Kidney tubule cell (primary cell): Measurements from ENCODE around the gene MRAP.
A peak's percentile ranks its signal among the peaks of the same experiment; 100 is the strongest.

ENCODE experiments used
- DNase-seq: peaks from one replicate; pipeline ENCODE4 v3.0.0-alpha.2; 2018; ENCODE audit warnings: low spot score

The MRAP gene

DNA sequence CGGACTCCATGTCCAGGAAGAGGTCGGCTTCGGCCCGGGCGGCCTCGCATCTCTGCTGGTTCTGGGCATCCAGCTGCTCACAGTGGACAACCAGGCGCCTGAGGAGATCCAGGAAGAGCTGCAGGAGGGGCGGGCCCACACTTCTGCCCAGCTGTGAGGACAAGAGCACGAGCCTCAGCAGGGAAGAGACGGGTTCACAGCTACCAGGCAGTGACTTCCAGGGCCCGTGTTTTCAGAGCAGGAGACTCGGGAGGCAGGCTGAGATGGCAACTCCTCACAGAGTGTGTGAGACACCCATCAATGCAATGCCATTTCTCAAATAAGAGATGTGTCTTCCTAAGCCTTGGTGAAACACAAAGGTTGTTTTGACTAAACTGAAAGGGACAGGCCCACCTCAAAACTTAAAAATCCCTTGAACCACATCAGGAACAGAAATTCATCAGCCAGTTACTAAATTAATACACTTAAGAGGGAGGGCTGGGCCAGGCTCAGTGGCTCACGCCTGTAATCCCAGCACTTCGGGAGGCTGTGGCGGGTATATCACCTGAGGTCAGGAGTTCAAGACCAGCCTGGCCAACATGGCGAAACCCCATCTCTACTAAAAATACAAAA is 50.8 kb downstream of the MRAP start:
- no peak for DNase-seq

DNA sequence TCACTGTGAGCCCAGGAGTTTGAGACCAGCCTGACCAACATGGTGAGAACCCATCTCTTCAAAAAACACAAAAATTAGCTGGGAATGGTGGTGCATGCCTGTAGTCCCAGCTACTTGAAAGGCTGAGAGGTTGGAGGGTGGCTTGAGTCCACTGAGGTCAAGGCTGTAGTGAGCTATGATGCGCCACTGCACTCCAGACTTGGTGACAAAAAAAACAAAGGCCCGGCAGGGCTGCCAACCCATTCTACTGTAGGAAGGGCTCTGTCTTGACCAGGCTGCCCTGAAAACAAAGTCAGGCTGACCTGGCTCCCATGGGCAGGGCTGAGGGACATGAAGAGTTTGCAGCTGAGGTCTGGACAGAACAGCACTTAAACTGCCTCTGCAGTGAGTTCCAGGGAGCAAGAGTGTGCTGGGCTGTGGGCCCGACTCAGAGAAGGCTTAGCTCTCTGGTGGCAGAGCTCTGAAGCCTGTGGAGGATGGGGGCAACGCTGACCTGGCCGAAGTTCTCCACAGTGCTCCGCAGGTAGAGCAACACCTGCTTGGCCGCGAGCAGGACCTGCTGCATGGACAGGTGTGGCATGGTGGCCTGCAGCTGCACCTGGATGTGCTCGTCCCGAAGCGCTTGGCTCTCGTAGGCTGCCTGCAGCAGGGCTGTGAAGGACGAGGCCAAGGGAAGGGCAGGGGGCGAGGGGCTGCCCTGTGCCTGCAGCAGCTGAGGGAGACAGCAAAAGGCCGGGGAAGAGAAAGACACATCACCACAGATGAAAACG is 51.7 kb downstream of the MRAP start:
- DNase-seq: no peak

DNA sequence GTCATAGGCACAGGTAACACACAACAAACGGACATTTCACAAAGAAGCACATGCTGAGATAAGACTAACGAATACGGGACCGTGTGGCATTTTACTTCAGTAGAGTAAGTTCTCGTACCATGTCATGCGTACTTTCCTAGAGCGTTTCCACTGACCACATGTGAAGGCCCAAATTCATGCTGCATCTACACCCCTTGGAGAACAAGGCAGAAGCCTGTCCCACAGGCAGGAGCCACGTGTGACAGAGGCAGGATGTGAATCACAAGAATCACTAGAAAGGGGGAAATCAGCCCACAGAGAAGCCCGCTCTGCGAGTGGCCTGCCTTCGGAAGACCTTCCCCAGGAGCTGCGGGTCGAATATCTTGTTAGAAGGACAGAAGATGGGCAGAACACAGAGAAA is 52.3 kb downstream of the MRAP start:
- no peak for DNase-seq

GRCh38 chr21:32351428-32351827 is 52.8 kb downstream of the MRAP start:
- DNase-seq: no peak

- no peak for DNase-seq
These were observed 53.9 kb downstream of the MRAP start for GRCh38 chr21:32352526-32352925.

GRCh38 chr21:32353002-32353711 is 54.5 kb downstream of the MRAP start:
- no peak for DNase-seq

DNA sequence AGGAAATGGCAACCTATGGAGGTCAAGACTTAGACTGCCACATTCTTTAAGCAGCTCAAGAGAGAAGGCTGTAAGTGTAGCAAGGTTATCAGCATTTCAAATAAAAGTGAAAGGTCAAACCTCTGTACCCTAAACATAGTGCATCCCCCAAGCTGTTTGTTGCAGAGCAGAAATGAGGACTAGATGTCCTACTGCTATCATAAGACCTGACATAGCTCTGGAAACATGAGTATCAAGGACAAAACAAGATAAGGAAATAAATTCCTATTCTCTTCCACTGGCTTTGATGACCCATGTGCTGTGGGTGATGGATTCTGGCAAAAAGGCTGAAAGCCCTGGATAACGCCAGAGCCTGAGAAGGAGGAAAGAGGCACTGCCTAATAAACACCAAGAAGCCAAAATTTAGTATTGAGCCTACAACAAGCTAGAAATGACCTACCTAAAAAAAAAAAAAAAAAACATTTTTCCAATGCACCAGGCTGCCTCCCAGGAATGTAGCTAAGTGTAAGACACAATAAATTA is 58.3 kb downstream of the MRAP start:
- no peak for DNase-seq

DNA sequence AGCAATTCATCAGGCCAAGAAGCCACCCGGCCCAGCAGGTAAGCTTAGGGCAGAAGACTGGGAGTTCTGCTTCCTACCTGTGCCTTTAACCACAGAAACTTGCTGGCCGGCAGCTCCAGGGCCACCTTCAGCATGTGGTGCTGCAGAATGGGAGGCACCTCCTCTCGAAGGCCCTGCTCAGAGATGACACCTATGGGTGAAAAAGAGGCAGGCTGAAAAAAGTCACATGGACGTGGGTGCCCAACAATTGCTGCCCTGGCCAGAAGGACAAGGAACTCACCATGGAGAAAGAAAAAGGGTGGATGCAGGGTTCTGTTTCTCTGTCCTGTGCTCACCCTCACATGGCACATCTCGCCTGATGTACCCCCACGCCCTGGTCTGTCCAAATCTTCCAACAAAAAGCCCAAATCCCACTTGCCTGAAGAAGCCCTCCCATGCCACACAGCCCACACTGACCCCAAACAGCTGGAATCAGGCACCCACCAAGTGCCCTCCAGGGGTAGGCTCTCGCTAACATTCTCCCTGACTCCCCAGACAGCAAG is 61.1 kb downstream of the MRAP start:
- DNase-seq: peak; percentile 41

- DNase-seq: no peak
These were observed 61.8 kb downstream of the MRAP start for GRCh38 chr21:32360401-32360975.
